AG04450 (cell line): Measurements from ENCODE around the gene PFKFB2. TPM values are rescaled to one million over a fixed set of nuclear protein-coding genes. Genes with fewer than 3 reads are reported as not detected.

Experiments
- CTCF ChIA-PET: fragments of 300-600, 350-600 bp; formaldehyde crosslinking; extraction: SDS; loops from one replicate; lab custom pipeline; 2022; ENCODE audit warnings: antibody characterized with exemption, inconsistent platforms; lab: Charles Lee
- POLR2A ChIA-PET: fragments of 350-600 bp; formaldehyde crosslinking; extraction: SDS; loops from one replicate; lab custom pipeline; 2021; ENCODE audit warnings: antibody characterized with exemption, inconsistent platforms; lab: Yijun Ruan, JAX
- DNase-seq: peaks from one replicate; pipeline ENCODE4 v3.0.0-alpha.2; 2011; ENCODE audit warnings: low read depth, low spot score
- H3K27ac ChIP-seq: one replicate; pipeline ENCODE4 v1.5.1; 2012; ENCODE audit warnings: low read depth, low read length, control low read depth
- H3K27me3 ChIP-seq: one replicate; pipeline ENCODE4 v1.6.0; 2012; ENCODE audit warnings: low read length; ENCODE audit not compliant: control insufficient read depth, insufficient read depth
- H3K4me3 ChIP-seq: 2 replicates; pipeline ENCODE4 v1.5.1; 2011; ENCODE audit warnings: mild to moderate bottlenecking, low read depth, low read length, control low read depth
- H3K9me3 ChIP-seq: 2 replicates; pipeline ENCODE4 v1.5.1; 2012; ENCODE audit warnings: low read length; ENCODE audit not compliant: control insufficient read depth, insufficient read depth
- polyA plus RNA-seq: library from polyadenylated mRNA; depleted of rRNA; stranded (reverse); fragments of >200 nt; gene quantifications from 2 replicates; pipeline ENCODE4 v1.2.3, GENCODE V29; 2011
- TF ChIP-seq, protein P1 (sequence below): IDR thresholded peaks from 2 replicates; pipeline ENCODE4 v1.5.1; 2011; ENCODE audit warnings: low read depth, low read length, control low read depth, inconsistent platforms

Gene PFKFB2
- polyA plus RNA-seq, 1 experiment, result 1.7 TPM

- no peak for DNase-seq
- ChIA-PET CTCF (interaction anchor here (0.6 to 1.5 kb wide), 8 partner anchors 12 to 545 kb away, joined by 3 to 4 read pairs (median 3); no protein-coding TSS in a partner anchor), POLR2A (no interaction called here)
- Histone ChIP-seq H3K27ac (no peak overlapping the region), H3K4me3 (no peak overlapping the region), H3K9me3 (peaks cover 3% of the 10 kb centered on the region; the same call in 1 of the 2 replicates), H3K27me3 (peaks cover 5% of the 10 kb centered on the region)
- TF ChIP-seq, protein P1, sequence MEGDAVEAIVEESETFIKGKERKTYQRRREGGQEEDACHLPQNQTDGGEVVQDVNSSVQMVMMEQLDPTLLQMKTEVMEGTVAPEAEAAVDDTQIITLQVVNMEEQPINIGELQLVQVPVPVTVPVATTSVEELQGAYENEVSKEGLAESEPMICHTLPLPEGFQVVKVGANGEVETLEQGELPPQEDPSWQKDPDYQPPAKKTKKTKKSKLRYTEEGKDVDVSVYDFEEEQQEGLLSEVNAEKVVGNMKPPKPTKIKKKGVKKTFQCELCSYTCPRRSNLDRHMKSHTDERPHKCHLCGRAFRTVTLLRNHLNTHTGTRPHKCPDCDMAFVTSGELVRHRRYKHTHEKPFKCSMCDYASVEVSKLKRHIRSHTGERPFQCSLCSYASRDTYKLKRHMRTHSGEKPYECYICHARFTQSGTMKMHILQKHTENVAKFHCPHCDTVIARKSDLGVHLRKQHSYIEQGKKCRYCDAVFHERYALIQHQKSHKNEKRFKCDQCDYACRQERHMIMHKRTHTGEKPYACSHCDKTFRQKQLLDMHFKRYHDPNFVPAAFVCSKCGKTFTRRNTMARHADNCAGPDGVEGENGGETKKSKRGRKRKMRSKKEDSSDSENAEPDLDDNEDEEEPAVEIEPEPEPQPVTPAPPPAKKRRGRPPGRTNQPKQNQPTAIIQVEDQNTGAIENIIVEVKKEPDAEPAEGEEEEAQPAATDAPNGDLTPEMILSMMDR, result no peak
Measured at GRCh38 chr1:207025146-207025880, 27.8 kb upstream of the PFKFB2 start.

DNA sequence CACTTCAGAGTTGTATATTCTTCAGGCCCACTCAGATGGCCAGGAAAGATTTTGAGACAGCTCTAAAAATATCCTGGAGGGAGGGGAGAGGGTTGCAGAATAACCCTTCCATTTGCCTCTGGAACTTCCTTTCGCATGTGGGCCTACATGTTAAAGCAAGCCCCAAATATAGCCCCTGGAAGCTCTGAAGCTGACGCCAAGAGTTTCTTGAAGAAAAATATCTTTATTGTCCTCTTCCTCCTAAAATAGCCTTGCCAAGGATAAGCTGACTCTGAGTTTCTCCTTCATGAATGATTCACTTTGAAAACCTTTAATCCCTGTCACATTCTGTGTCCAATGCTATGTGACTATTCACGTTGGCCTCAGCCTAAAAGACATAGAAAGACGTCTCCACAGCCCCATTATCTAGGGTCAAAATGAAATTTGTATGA, 27.0 kb upstream of the PFKFB2 start:
- H3K27ac ChIP-seq, result peak overlapping the region; percentile 21
- H3K4me3 ChIP-seq, result no peak overlapping the region
- ChIA-PET CTCF (interaction anchor here (0.8 to 1.5 kb wide), 7 partner anchors 11 to 546 kb away, joined by 3 to 5 read pairs (median 3); partner anchors contain the start of gene DYRK3), POLR2A (no interaction called here)
- no peak for DNase-seq
- peaks cover 3% of the 10 kb centered on the region; the same call in 1 of the 2 replicates for H3K9me3 ChIP-seq
- H3K27me3 ChIP-seq, result peaks cover 8% of the 10 kb centered on the region
- TF ChIP-seq, protein P1, result no peak

GRCh38 chr1:207027206-207027777, 25.8 kb upstream of the PFKFB2 start:
- DNase-seq, result no peak
- H3K9me3 ChIP-seq, result peaks cover 3% of the 10 kb centered on the region; the same call in 1 of the 2 replicates
- H3K27me3 ChIP-seq, result peaks cover 9% of the 10 kb centered on the region
- TF ChIP-seq, protein P1, result no peak
- no peak overlapping the region for H3K27ac ChIP-seq
- ChIA-PET POLR2A (no interaction called here), CTCF (interaction anchor here (0.9 to 1.3 kb wide), 4 partner anchors 20 to 393 kb away, joined by 3 to 5 read pairs (median 3); partner anchors contain the start of gene DYRK3)
- no peak overlapping the region for H3K4me3 ChIP-seq

DNA sequence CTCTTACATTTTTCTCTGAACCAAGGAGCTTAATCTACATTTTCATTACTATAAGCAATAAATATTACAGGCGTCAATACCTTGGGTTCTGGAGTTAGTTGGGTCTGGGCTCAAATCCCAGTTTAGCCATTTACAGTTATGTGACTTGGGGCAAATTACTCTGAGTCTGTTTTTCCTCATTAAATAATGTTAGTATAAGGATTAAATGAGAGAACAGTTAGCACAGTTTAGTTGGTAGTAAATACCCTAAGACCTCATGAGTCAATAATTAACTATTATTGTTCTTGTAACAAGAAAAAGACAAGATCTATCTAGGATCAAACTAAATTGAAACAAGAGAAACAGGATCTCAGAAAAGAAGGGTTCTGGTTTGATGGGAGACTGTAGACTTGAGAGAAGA, 25.2 kb upstream of the PFKFB2 start:
- H3K4me3 ChIP-seq, result no peak overlapping the region
- H3K27ac ChIP-seq, result no peak overlapping the region
- POLR2A ChIA-PET, result no interaction called here
- CTCF ChIA-PET, result no interaction called here
- peaks cover 3% of the 10 kb centered on the region; the same call in 1 of the 2 replicates for H3K9me3 ChIP-seq
- no peak for DNase-seq
- TF ChIP-seq, protein P1, result no peak
- peaks cover 9% of the 10 kb centered on the region for H3K27me3 ChIP-seq
